Measurements from ENCODE around the gene C20orf204.
"Not testable (repeated sequence)": the region's sequence is repeated elsewhere in the genome, so short reads cannot be mapped to it uniquely, and the experiment has no call there.

Gene C20orf204

DNA sequence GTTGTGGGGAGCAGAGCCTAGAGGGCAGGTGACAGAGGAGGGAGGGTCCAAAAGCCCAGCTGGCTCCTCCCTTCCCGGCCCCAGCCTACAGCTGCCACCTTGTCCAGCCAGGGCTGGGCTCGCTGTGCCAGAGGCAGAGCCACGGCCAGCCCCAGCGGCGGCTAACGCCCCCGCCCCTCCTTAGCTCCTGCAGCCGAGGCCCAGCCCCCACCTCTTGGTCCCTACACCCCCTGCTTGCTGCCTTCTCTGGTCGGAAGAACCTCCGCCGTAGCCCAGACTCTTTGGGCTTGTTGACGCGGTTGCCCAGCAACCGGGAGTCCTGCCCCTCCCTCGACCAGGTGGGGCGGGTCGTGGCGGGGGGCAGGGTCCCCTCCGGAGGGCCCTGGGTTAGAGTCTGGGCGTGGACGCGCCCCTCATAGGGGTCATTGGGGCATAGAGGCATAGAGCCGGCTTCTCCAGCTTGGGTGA, 48.7 kb downstream of the C20orf204 start:
- DNase-seq: no peak

DNA sequence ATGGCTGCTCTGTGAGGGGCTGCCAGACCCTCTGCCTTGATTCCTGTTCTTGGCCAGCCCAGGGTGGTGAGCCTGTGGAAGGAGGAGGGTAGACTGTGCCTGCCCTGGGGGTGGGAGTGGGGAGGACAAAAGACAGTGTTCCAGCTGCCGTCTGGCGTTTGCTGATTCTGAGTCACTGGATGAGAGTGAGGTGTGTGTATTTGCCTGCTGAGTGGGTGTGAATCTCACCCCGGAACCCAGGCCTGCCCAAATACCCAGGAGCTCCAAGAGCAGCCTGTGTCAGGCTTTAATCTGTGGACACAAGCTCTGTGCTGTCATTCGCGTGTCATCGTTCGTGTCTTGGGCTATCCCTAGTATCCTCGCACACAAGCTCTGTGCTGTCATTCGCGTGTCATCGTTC, 50.8 kb downstream of the C20orf204 start:
- DNase-seq: no peak

GRCh38 chr20:64087226-64087825, 51.3 kb downstream of the C20orf204 start:
- DNase-seq: not testable (repeated sequence)

DNA sequence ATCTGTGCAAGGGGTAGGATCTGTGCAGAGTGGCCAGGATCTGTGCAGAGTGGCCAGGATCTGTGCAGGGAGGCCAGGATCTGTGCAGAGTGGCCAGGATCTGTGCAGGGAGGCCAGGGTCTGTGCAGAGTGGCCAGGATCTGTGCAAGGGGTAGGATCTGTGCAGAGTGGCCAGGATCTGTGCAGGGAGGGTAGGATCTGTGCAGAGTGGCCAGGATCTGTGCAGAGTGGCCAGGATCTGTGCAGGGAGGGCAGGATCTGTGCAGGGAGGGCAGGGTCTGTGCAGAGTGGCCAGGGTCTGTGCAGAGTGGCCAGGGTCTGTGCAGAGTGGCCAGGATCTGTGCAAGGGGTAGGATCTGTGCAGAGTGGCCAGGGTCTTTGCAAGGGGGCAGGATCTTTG, 52.6 kb downstream of the C20orf204 start:
- DNase-seq: not testable (repeated sequence)
